NOMO-1 (cell line): ENCODE results near the gene PTPRH.

ENCODE experiments used
- DNase-seq, 2 experiments: peaks; one replicate each; lab custom pipeline; 2025; ENCODE audit not compliant: unreplicated experiment in 2 of 2; lab: John Stamatoyannopoulos, UW

The PTPRH gene

DNA sequence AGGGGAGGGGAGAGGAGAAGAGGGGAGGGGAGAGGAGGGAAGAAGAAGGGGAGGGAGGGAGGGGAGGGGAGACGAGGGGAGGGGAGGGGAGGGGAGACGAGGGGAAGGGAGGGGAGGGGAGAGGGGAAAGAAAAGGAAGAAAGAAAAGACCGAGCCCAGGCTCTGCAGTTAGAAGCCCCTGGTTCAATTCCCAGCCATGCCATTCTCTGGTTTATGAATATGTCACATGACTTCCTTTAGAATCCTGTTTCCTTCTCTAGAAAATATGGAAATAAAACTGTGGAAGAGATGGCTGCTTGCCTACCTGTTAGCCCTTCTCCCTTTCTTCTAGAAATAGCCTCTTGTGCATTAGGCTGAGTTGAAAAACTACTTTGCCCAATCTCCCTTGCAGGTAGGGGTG, 74.6 kb downstream of the PTPRH start:
- no peak for DNase-seq

DNA sequence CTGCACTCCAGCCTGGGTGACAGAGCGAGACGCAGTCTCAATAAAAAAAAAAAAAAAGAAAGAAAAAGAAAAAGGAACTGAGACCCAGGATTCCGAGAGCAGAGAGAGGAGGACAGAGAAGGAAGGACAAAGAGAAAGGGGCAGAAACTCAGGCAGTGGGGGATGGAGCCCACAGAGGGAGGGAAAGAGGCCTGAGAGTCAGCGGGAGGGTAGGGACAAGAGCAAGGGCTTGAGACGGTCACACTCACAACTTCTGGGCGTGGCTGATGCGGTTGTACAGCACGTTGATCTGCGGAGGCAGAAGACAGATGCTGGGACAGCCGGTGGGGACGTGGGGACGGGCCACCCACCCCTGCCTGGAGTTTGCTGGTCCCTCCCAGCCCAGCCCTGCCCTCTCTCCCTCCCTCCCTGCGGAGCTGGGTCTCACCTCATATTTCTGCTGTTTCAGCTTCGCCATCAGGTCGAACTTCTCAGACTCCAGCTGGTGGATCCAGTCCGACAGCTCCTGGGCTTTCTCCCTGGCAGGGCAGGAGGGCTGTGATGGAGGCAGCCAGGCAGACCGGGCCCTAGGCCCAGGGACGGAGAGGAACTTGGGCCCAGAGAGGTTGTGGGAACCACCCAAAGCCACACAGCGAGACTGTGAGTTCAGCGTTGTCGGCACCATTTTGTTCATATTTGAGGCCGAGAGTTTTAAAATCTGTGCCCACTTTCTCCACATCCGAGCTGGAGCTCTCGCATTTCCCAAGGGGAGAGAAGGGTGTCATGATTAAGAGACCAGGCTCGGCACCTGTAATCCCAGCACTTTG, 75.5 kb downstream of the PTPRH start:
- peak in 1 of 2 experiments; percentile 19 for DNase-seq

GRCh38 chr19:55132453-55133129, 76.7 kb downstream of the PTPRH start:
- no peak for DNase-seq

DNA sequence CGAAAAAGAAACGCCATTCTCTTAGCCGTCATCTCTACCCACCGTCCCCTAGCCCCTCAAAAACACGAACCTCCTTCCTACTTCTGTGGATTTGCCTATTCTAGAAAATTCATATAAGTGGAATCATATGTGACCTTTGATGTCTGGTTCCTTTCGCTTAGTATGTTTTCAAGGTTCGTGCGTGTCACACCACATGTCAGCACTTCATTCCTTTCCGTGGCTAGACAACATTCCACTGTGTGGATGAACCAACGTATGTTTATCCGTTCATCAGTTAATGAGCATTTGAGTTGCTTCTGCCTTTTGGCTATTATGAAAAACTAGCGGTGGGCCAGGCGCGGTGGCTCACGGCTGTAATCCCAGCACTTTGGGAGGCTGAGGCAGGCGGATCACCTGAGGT, 77.9 kb downstream of the PTPRH start:
- no peak for DNase-seq
